Hepatocyte (in vitro differentiated cells): Measurements from ENCODE around the gene FAM83D.

ENCODE experiments used
- CTCF ChIP-seq: fragments of 200-600 bp; sonication (generic); IDR thresholded peaks from 2 replicates; pipeline ENCODE4 v1.5.1; 2016; ENCODE audit warnings: antibody characterized with exemption, mild to moderate bottlenecking; ENCODE audit not compliant: poor library complexity
- EZH2 ChIP-seq: fragments of 200-600 bp; sonication (generic); IDR thresholded peaks from 2 replicates; pipeline ENCODE4 v1.6.1; 2016; ENCODE audit warnings: antibody characterized with exemption, mild to moderate bottlenecking, borderline replicate concordance
- EZH2phosphoT487 ChIP-seq: fragments of 200-600 bp; sonication (generic); IDR thresholded peaks from one replicate; pipeline ENCODE4 v1.6.1; 2018; ENCODE audit warnings: antibody characterized with exemption, mild to moderate bottlenecking, low read depth, moderate library complexity; ENCODE audit not compliant: unreplicated experiment, severe bottlenecking

GRCh38 chr20:38962928-38963401 lies 36.7 kb downstream of the FAM83D start:
- TF ChIP-seq CTCF, result no peak
- TF ChIP-seq EZH2phosphoT487, result no peak
- TF ChIP-seq EZH2, result no peak
